Inferior parietal cortex (tissue), 1 donor: ENCODE data around the gene SLIT1.

ENCODE experiments used
- DNase-seq: peaks from one replicate; pipeline ENCODE4 v3.0.0-alpha.2; 2016; ENCODE audit errors: extremely low spot score

The SLIT1 gene

GRCh38 chr10:96973809-96974747 lies 211.7 kb downstream of the SLIT1 start:
- DNase-seq: no peak

GRCh38 chr10:96972264-96972663 lies 213.5 kb downstream of the SLIT1 start:
- DNase-seq: no peak

GRCh38 chr10:96971324-96971723 lies 214.4 kb downstream of the SLIT1 start:
- no peak for DNase-seq

- no peak for DNase-seq
These were observed 216.9 kb downstream of the SLIT1 start for GRCh38 chr10:96968682-96969423.

DNA sequence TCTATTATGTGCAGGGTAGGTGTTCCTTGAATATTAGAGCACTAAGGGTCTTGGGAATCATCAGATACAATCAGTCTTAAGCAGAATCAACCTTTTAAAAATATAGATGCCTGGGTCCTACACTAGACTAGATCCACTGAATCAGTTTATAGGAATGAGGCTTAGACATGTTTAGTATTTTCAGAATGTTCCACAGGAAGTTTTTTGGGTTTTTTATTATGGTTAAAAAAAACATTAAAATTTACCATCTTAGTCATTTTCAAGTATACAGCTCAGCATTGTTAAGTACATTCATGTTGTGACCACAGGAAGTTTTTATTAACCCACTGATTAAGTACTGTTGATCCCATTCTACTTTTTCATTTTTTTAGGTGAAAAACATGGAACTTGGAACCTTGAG lies 217.9 kb downstream of the SLIT1 start:
- no peak for DNase-seq

DNA sequence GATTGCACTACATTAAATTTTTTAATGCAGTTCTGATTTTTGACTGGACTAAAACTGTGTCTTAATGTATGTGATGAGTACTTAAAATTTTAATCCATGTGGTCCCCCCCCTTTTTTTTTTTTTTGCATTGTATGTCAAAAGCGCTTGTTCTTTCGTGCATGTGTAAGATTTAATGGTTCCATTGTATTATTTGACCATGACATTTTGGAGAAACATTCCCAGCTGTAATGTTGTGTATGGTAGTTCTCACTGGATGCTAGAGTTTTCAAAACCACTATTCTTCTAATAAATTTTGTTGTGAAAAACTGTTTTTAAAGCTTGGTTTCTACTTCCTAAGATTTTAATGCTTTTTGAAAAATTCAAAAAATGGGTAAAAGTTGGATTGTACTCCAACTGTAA lies 221.6 kb downstream of the SLIT1 start:
- peak; percentile 13 for DNase-seq

- DNase-seq: no peak
These were observed 224.9 kb downstream of the SLIT1 start for GRCh38 chr10:96960872-96961271.

GRCh38 chr10:96959733-96960132 lies 226.0 kb downstream of the SLIT1 start:
- DNase-seq: no peak

GRCh38 chr10:96958071-96958470 lies 227.7 kb downstream of the SLIT1 start:
- DNase-seq: no peak

DNA sequence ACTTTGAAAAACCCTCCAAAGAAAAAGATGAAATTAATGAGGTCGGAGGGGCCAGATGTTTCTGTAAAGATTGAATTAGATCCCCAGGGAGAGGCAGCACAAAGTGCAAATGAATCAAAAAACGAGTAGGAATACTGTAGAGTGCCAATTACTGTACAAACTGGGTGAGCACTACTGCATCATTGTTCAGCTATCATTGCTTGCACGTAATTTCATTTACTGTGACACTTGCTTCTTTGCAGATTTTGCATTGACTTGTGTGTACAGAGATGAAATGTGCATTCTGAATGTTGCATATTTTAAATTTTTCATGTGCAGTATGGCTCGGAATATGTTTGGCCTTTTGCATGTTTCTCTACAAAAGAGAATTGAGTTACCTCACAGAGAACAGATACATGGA lies 230.0 kb downstream of the SLIT1 start:
- no peak for DNase-seq

- DNase-seq: no peak
These were observed 233.8 kb downstream of the SLIT1 start for GRCh38 chr10:96951954-96952353.

- DNase-seq: no peak
These were observed 236.6 kb downstream of the SLIT1 start for GRCh38 chr10:96949039-96949683.
